Measurements from ENCODE around the gene CBL. TPM values are rescaled to one million over a fixed set of nuclear protein-coding genes. Genes with fewer than 3 reads are reported as not detected.
A peak's percentile ranks its signal among the peaks of the same experiment; 100 is the strongest.

The CBL gene
- total RNA-seq, 1 donor from 2014 or later = 27.8 TPM

DNA sequence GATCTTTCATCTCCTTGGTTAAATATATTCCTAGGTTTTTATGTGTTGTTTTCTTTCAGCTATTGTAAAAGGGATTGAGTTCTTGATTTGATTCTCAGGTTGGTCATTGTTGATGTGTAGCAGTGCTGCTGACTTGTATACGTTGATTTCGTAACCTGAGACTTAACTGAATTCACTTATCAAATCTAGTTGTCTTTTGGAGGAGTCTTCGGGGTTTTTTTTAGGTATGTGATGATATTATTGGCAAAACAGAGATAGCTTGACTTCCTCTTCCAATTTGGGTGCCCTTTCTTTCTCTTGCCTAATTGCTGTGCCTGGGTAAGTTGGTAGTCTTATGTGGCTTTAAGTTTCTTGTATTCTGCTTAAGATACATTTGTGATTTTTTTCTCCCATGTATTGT, 52.8 kb downstream of the CBL start:
- peaks cover 39% of the 10 kb centered on the region for H3K4me1 Mint-ChIP-seq
- ChIA-PET CTCF (interaction anchor here (0.5 to 2.2 kb wide), 3 partner anchors 25 to 176 kb away, joined by 3 to 7 read pairs (median 6); partner anchors contain the start of gene CBL), POLR2A (interaction anchor here (0.5 to 2.1 kb wide), 5 partner anchors 10 to 138 kb away, joined by 3 to 12 read pairs (median 5); partner anchors contain the start of genes HINFP and NLRX1)
- H3K4me3 Mint-ChIP-seq = peak overlapping the region; percentile 36
- H3K36me3 Mint-ChIP-seq (ENCODE audit: low read depth) = peaks cover 6% of the 10 kb centered on the region
- H3K27ac Mint-ChIP-seq = peak overlapping the region; percentile 79
- no peaks in the 10 kb centered on the region for H3K9me3 Mint-ChIP-seq
- ATAC-seq (ENCODE audit: low read depth) (no peak), DNase-seq (no peak)
- TF ChIP-seq, protein P1, sequence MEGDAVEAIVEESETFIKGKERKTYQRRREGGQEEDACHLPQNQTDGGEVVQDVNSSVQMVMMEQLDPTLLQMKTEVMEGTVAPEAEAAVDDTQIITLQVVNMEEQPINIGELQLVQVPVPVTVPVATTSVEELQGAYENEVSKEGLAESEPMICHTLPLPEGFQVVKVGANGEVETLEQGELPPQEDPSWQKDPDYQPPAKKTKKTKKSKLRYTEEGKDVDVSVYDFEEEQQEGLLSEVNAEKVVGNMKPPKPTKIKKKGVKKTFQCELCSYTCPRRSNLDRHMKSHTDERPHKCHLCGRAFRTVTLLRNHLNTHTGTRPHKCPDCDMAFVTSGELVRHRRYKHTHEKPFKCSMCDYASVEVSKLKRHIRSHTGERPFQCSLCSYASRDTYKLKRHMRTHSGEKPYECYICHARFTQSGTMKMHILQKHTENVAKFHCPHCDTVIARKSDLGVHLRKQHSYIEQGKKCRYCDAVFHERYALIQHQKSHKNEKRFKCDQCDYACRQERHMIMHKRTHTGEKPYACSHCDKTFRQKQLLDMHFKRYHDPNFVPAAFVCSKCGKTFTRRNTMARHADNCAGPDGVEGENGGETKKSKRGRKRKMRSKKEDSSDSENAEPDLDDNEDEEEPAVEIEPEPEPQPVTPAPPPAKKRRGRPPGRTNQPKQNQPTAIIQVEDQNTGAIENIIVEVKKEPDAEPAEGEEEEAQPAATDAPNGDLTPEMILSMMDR (IDR thresholded peaks at IDR 0.05) = no peak
- H3K27me3 Mint-ChIP-seq = no peaks in the 10 kb centered on the region
- intact Hi-C loops (cut with micrococcal nuclease) = no loop called here

DNA sequence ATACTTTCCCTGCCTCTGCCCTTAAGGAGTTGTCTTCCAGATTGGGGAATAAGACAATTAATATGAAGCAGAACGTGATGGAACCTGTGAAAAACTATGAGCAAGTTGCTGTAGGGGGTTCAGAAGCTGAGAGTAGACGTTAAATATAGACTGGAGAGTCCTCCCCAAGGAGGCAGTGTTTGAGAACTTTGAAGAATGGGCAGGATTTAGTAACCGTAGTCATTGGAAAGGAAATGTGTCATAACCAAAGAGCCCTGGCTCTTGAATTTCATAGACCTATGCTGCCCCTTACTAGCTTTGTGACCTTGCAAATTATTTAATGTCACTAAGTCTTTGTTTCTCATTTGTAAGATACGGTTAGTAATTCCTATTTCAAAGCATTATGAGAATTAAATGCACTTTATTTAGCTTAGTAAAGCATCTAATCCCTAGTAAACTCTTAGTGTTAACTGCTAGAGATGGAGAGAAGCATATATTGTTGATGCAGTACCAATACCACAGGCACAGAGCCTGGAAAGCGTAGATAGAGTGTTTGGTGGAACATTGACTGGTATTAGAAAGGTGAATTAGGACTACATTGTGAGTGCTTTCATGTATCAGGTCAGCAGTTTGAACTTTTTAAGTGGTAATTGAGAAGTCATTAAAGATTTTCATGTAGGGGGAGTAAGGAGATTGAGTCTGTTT, 56.7 kb downstream of the CBL start:
- CTCF ChIA-PET = interaction anchor here (1.0 to 1.6 kb wide), 4 partner anchors 21 to 58 kb away, joined by 3 to 4 read pairs (median 4); no protein-coding TSS in a partner anchor
- no peak for ATAC-seq (ENCODE audit: low read depth)
- no peak overlapping the region for H3K4me3 Mint-ChIP-seq

DNA sequence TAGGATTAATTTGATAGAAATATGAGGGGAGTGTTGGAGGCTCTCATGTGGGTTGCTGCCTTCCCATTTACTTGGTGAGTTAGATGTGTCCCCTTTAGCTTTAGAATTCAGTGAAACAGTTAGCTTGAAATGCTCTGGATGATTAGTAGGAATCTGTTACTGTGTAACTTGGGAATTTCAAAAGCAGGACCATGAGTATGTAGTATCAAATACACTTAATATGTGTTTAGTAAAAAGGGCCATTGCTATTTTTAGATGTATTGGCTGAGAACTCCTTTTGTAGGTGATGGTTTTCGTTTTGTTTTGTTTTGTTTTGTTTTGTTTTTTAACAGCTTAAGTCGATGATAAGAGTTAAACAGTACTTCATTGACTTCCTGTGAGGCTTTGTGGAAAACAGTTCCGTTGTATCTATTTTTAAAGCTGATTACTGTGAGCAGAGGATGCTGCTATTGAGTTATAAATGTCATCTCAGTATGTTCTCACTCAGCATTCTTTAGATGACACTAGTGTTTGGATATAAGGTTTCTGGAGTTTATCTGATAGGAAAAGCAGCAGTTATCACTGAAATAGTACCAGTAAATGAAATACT, 57.3 kb downstream of the CBL start:
- TF ChIP-seq, protein P1 (IDR thresholded peaks at IDR 0.05) = no peak
- H3K36me3 Mint-ChIP-seq (ENCODE audit: low read depth) = peaks cover 2% of the 10 kb centered on the region
- no peak for DNase-seq
- ATAC-seq (ENCODE audit: low read depth) = no peak
- CTCF ChIA-PET = interaction anchor here (1.0 to 1.6 kb wide), 4 partner anchors 20 to 59 kb away, joined by 3 to 4 read pairs (median 4); no protein-coding TSS in a partner anchor
- intact Hi-C loops (cut with micrococcal nuclease) = loop anchor here (2.0 kb wide), 2 partner anchors 15 to 21 kb away; no protein-coding TSS in a partner anchor
- H3K4me1 Mint-ChIP-seq = peaks cover 42% of the 10 kb centered on the region
- no peak overlapping the region for H3K27ac Mint-ChIP-seq
- H3K27me3 Mint-ChIP-seq = no peaks in the 10 kb centered on the region
- POLR2A ChIA-PET = interaction anchor here (0.5 to 2.1 kb wide), 5 partner anchors 57 to 483 kb away, joined by 3 to 6 read pairs (median 5); partner anchors contain the start of genes CBL and DDX6
- H3K4me3 Mint-ChIP-seq = no peak overlapping the region
- no peaks in the 10 kb centered on the region for H3K9me3 Mint-ChIP-seq

More for the DNA sequence above, 56.7 kb downstream of the CBL start:
- POLR2A ChIA-PET = interaction anchor here (0.6 to 2.1 kb wide), 3 partner anchors 56 to 483 kb away, joined by 3 to 6 read pairs (median 5); partner anchors contain the start of genes CBL and DDX6
- peaks cover 48% of the 10 kb centered on the region for H3K4me1 Mint-ChIP-seq
- no peaks in the 10 kb centered on the region for H3K36me3 Mint-ChIP-seq (ENCODE audit: low read depth)
- no peaks in the 10 kb centered on the region for H3K9me3 Mint-ChIP-seq
- TF ChIP-seq, protein P1 (IDR thresholded peaks at IDR 0.05) = no peak
- DNase-seq = no peak
- H3K27me3 Mint-ChIP-seq = no peaks in the 10 kb centered on the region
- intact Hi-C loops (cut with micrococcal nuclease) = loop anchor here (2.0 kb wide), 2 partner anchors 14 to 22 kb away; no protein-coding TSS in a partner anchor
- H3K27ac Mint-ChIP-seq = no peak overlapping the region

DNA sequence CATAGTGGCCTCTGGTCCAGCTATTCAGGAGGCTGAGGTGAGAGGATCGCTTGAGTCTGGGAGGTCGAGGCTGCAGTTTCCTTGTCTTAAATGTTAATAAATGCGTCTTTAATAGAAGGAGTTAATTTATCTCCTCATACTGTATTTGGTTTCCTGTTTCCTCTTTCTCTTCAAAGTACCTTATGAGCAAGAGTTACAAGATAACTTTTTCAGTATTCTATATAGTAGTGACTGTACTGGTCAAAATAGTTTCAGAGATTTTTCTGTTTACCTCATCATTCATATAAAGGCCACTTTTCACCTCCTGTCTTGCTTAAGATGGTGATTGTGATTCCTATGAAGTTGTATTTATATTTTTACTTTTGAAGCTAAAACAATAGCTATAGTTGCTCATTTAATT, 59.9 kb downstream of the CBL start:
- Mint-ChIP-seq H3K4me3 (peak overlapping the region; percentile 15), H3K27me3 (no peaks in the 10 kb centered on the region), H3K27ac (no peak overlapping the region), H3K9me3 (no peaks in the 10 kb centered on the region), H3K4me1 (peaks cover 18% of the 10 kb centered on the region), H3K36me3 (ENCODE audit: low read depth) (peaks cover 4% of the 10 kb centered on the region)
- ATAC-seq (ENCODE audit: low read depth) = peak; percentile 31
- TF ChIP-seq, protein P1 (IDR thresholded peaks at IDR 0.05) = no peak
- no peak for DNase-seq
- CTCF ChIA-PET = no interaction called here
- POLR2A ChIA-PET = no interaction called here
- intact Hi-C loops (cut with micrococcal nuclease) = no loop called here
